HG02623 (cell line): ENCODE results near the gene OR51V1.

ENCODE experiments used
- ATAC-seq: cut with Tn5 transposase; IDR thresholded peaks from one replicate; pipeline ENCODE4 v1.9.1; 2021; ENCODE audit warnings: moderate library complexity; ENCODE audit not compliant: unreplicated experiment

Gene OR51V1

DNA sequence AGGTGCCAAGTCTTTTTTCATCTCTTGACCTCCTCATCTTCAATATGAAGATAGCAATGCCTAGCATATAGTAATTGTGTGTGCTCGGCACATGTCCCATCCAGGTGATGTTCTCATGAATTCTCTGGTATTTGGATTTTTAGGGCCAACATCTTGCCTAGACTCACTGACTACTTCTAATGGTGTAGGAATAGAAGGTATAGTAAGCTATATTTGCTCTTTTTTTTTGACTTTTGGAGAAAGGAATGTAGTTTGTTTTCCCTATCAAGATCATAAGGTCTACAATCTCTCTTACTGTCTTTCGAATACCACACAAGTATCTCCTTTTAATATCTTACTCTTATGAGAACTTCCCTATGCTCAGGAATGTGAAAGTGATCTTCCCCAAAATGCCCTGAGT lies 30.6 kb upstream of the OR51V1 start:
- no peak for ATAC-seq

DNA sequence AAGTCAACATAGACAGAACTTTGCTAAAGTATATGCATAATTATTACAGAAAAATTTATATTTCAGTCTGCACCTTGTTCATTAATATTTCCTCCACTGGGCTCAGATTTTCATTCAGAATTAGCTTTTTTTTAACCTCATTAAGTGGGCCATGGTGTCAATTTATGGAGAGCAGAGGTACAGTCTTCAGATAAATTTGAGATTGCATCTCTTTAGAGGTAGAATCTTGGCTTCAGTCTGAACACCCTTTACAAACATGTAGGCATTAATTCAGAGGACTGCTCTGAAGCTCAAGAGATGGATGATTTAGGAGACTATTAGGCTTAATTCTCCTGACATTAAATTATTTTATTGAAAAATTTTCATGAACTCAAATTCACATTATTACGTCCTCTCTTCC lies 29.8 kb upstream of the OR51V1 start:
- ATAC-seq, result no peak

DNA sequence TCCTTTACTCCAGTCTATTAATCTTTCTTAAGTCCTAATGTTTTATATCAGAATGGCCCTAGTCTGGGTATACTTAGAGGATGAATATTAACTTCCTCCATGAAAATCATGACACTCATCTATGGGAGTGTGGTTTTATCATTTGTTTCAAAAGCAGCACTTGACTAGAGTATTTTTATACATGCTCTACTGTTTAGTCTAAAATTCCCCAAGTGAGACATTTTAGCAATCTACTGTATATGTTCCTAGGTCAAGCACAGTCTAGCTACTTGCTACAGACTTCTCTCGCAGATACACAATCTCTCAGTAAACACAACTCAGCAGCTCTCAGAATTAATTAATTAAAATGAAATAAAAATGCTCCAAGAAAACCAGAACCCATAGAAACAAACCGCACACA lies 29.3 kb upstream of the OR51V1 start:
- no peak for ATAC-seq

DNA sequence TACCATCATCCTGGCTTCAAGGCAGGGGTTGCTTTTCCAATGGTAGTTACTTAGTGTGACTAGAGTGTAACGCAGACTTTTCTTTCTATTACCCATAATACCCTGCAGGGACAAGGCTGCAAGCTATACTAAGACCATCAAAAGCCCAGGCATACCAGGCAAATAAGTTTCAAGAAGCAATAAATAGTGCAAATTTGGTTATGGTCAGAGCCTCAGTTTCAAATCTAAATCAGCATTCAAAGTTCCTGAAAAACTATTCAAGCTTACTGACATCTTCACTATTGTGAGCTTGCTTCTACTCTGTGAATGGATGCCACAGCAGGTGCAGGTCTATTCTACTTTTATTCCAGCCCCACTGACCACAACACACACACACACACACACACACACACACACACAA lies 28.9 kb upstream of the OR51V1 start:
- no peak for ATAC-seq

DNA sequence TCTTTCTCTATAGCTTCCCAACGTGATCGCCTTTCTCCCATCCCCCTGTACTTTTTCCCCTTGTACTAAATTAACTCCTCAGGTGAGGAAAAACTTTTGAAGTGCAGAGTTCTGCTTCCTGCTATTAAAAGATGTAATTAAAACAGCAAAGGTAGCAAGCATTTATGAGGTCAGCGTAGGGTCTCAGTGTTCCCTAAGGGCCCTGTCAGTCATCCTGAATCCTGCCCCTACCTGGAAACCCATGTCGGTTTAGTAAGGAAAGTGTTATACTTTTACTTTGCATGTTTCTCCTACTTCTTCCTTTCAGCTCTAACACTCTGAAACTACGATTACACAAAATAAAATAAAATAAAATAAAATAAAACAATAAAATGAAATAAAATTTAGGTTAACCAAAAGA lies 27.6 kb upstream of the OR51V1 start:
- ATAC-seq, result no peak

DNA sequence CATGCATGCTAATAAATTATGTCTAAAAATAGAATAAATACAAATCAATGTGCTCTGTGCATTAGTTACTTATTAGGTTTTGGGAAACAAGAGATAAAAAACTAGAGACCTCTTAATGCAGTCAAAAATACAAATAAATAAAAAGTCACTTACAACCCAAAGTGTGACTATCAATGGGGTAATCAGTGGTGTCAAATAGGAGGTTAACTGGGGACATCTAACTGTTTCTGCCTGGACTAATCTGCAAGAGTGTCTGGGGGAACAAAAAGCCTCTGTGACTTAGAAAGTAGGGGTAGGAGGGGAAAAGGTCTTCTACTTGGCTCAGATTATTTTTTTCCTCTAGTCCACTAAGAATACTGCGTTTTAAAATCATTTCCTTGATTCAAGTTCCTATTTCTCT lies 27.2 kb upstream of the OR51V1 start:
- no peak for ATAC-seq

DNA sequence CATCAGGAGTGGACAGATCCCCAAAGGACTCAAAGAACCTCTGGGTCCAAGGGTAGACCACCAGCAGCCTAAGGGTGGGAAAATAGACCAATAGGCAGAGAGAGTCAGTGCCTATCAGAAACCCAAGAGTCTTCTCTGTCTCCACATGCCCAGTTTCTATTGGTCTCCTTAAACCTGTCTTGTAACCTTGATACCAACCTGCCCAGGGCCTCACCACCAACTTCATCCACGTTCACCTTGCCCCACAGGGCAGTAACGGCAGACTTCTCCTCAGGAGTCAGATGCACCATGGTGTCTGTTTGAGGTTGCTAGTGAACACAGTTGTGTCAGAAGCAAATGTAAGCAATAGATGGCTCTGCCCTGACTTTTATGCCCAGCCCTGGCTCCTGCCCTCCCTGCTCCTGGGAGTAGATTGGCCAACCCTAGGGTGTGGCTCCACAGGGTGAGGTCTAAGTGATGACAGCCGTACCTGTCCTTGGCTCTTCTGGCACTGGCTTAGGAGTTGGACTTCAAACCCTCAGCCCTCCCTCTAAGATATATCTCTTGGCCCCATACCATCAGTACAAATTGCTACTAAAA lies 26.3 kb upstream of the OR51V1 start, which contains the start of gene HBB:
HBB (minus strand) TSS at position 340 of the 579 bp plus-strand sequence; CDS start at position 290, 50 bp downstream.
- ATAC-seq, result no peak

DNA sequence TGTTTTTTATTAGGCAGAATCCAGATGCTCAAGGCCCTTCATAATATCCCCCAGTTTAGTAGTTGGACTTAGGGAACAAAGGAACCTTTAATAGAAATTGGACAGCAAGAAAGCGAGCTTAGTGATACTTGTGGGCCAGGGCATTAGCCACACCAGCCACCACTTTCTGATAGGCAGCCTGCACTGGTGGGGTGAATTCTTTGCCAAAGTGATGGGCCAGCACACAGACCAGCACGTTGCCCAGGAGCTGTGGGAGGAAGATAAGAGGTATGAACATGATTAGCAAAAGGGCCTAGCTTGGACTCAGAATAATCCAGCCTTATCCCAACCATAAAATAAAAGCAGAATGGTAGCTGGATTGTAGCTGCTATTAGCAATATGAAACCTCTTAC lies 25.0 kb upstream of the OR51V1 start:
- no peak for ATAC-seq

DNA sequence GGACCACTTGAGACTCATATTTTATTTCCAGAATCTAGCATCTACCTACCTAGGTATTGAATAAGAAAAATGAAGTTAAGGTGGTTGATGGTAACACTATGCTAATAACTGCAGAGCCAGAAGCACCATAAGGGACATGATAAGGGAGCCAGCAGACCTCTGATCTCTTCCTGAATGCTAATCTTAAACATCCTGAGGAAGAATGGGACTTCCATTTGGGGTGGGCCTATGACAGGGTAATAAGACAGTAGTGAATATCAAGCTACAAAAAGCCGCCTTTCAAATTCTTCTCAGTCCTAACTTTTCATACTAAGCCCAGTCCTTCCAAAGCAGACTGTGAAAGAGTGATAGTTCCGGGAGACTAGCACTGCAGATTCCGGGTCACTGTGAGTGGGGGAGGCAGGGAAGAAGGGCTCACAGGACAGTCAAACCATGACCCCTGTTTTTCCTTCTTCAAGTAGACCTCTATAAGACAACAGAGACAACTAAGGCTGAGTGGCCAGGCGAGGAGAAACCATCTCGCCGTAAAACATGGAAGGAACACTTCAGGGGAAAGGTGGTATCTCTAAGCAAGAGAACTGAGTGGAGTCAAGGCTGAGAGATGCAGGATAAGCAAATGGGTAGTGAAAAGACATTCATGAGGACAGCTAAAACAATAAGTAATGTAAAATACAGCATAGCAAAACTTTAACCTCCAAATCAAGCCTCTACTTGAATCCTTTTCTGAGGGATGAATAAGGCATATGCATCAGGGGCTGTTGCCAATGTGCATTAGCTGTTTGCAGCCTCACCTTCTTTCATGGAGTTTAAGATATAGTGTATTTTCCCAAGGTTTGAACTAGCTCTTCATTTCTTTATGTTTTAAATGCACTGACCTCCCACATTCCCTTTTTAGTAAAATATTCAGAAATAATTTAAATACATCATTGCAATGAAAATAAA lies 24.3 kb upstream of the OR51V1 start:
- no peak for ATAC-seq

DNA sequence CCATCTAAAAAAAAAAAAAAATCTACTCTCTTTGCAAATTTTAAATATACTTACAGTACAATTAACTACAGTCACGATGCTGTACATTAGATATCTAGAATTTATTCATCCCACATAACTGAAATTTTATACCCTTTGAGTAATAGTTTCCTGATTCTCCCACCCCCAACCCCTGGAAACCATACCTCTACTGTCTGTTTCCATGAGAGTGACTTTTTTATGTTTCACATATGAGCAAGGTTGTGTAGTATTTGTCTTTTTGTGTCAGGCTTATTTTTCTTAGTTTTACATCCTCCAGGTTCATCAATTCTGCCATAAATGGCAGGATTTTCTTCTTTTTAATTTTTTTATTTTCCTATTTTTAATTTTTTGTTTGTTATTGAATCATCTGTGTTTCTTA lies 23.2 kb upstream of the OR51V1 start:
- no peak for ATAC-seq

DNA sequence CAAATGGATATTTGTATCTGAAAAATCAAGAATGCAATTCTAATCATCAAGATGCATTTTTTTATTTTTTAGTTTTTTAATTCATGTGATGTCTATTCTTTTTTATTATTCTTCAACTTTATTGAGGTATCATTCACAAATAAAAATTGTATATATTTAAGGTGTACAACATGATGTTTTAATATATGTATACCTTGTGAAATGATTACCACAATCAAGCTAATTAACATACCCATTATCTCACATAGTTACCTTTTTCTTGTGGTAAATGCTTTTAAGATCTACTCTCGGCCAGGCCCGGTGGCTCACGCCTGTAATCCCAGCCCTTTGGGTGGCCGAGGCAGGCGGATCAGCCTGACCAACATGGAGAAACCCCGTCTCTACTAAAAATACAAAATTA lies 22.7 kb upstream of the OR51V1 start:
- no peak for ATAC-seq

DNA sequence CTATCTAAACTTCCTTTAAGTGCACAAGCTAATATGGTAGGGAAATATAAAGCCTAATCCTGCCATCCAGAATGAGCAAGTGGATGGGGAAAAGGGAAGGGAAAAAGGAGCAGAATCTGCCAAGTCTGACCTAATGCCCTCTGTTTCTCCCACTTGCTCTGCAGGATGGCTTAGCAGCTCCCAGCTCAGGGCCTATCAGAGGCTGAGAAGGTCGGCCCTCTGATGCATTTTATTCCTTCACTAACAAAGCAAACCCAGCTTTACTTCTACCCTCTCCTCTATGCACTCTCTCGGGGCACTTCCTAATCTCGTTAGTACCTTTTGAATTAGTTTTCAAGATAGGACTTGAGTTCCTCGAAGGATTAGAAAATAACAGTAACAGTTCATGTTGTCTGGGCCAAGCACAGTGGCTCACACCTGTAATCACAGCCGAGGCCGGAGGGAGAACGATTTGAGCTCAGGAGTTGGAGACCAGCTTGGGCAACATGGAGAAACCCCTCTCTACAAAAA lies 9.9 kb upstream of the OR51V1 start:
- no peak for ATAC-seq

DNA sequence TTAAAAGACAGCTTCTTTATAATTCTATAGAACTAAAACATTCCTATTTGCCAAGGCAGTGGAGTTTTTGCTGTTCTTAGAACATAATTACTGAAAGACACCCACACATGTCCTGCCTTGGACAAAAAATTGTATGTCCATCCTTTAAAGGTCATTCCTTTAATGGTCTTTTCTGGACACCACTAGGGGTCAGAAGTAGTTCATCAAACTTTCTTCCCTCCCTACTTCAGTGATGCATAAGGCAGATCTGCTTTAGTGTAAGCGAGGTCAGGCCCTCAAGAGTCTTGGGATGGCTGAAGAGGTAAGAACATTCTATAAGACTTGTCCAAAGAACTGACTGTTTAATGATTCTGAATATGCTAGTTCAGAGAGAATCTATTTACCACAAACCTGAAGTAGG lies 4.3 kb upstream of the OR51V1 start:
- ATAC-seq, result no peak

DNA sequence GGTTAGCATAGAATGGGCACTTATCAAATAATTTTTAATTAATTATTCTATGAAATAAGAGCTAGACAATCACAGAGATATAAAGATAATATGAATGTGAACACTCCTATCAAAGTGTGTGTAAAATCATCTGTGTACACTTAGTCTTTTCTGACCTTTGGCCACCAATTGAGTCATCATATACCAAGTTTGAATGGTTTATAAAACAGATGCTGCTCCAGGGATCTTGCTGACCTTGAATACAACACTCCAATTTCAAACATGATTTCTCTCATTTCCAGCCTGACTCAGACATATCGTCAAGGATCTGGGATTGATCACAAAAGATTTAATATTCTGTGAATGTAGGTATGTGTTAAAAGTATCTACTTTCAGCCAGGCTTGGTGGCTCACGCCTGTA lies 2.9 kb upstream of the OR51V1 start:
- no peak for ATAC-seq

DNA sequence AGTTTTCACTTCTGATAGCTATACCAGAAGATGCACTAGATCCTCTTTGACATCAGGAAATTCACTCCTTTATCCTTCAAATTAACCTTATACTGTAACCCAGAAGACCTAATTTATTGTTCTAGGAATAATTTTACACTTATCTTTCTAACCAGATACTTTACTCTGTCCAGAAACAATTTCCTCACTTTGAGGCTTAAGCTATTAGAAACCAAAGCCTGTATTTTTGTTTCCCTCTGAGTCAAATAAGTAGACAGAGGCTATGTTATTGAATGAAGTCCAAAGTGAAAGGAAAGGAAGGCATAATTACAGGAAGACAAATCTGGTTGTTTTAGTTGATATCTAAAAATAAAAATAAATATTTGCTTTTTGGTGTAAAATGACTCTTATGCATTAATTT lies 2.2 kb downstream of the OR51V1 start:
- ATAC-seq, result no peak

DNA sequence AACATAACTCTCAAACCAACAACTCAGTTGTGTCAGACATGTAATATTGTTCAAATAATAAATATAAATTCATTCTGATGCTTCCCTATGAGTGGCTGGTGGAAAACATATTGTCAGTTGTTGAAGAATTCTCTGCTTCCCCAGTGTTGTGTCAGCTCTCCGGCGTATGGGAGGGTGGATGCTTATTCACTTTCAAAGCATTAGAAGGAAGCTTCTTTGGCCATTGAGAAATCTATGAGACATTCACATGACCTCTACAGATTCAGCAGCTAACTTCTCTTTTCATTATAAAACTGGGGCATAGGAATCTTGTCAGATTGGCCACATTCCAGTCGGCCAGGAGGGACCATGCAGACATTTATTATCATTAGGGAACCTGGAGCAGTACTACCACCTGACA lies 2.9 kb downstream of the OR51V1 start:
- ATAC-seq, result no peak

DNA sequence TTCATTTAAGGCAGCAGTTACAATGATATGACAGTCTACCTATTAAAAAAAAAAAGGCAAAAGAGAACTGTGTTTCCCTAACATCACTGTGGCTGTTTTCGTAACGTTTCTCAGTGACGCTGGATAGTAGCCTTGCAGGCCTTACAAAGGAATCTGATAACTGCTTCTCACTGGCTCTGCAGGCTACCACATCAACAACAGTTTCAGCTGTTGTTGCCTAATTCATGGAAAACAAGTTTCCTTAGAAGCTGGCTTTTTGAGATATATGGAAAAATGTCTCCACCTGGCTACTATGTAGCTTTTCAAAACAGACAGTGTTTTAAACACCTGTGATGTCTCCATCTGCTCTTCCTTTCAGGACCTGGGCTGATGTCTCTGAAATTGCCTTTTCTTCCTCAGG lies 3.8 kb downstream of the OR51V1 start:
- ATAC-seq, result no peak

DNA sequence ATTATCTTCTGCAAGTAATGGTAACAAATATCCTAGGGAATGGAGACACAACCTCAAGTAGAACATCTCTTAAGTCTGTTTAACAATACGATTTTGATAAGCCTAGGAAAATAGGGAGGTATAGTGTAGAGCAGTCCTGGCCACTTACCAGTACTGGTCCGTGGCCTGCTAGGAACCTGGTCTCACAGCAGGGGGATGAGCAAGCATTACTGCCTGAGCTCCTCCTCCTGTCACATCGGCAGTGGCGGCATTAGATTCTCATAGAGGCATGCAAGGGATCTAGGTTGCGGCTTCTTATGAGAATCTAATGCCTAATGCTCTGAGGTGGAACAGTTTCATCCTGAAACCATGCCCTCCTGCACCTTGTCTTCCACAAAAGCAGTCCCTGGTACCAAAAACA lies 4.4 kb downstream of the OR51V1 start:
- ATAC-seq, result no peak

DNA sequence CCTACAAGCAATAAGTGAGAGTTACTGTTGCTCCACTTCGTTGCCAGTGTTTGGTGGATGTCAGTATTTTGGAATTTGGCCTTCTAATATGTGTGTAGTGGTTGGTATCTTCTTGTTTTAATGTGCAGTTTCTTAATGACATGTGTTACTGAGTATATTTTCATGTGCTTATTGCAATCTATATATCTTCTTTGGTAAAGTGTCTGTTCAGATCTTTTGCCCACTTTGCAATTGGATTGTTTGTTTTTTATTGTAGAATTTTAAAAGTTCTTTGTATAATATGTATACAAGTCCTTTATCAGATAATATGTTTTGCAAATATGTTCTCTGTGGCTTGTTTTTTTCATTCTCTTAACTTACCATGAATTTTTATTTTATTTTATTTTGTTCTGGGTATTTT lies 7.7 kb downstream of the OR51V1 start:
- no peak for ATAC-seq

DNA sequence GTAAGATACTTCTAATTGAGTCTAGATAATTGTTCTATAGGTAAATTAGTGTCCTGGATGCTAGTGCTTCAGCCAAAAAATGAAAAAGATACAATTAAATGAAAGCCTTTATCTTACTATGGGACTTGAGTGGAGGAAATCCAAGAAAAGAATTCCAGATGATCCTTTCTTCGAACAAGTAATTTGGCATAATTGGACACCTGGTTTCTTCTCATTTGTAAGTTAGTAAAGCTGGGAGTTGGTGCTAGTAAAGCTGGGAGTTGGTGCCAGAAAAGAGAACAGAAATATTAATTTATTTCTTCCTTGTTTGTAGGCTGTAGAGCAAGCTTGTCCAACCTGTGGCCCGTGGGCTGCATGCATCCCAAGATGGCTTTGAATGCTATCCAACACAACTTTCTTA lies 12.3 kb downstream of the OR51V1 start:
- ATAC-seq, result no peak

DNA sequence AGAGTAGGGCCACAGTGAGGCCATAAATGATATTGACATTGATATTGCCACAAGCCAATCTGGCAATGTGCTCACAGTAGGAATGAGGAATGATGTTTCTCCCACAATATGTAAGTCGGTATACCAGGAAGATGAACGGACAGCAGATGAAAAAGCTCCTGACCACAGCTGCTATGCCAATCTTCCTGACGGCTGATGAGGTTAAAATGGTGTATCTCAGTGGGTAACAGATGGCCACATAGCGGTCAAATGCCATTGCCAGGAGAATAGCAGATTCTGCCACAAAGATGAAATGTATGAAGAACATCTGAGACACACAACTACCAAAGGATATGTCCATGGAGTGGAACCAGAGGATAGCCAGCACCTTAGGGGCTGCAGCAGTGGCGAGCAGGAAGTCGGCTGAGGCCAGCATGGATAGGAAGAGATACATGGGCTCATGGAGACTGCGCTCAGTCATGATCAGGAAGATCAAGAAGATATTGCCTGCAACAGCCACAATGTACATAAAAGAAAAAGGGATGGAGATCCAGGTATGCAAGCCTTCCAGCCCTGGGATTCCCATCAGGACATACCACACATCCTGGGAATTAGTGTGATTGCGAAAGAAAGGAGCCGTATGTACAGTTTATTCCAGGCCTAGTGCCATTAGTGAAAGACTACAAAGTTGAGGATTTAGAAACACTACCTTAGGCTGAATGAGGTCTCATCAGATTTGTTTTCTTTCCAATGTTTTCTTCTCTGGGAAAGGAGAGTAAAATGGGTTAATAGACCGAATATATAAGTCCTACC lies 22.2 kb downstream of the OR51V1 start:
- ATAC-seq, result no peak

DNA sequence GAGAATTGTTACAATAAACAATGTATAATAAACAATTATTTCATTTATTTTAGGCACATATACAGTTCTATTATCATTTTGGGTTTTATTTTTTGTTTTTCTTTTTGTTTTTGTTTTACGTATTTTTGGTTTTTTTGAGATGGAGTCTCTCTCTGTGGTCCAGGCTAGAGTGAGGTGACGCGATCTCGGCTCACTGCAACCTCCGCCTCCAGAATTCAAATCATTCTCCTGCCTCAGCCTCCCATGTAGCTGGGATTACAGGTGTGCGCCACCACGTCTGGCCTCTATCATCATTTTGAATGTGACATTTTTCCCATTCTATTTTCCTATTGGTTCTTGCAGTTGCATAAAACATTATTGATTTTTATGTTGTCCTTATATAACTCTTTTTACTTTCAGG lies 25.5 kb downstream of the OR51V1 start:
- no peak for ATAC-seq
